GM21825 (cell line): ENCODE results near the gene PLEKHG7.

Experiments used
- ATAC-seq: cut with Tn5 transposase; IDR thresholded peaks from one replicate; pipeline ENCODE4 v1.9.1; 2021; ENCODE audit warnings: mild to moderate bottlenecking, moderate library complexity; ENCODE audit not compliant: unreplicated experiment

PLEKHG7 gene

DNA sequence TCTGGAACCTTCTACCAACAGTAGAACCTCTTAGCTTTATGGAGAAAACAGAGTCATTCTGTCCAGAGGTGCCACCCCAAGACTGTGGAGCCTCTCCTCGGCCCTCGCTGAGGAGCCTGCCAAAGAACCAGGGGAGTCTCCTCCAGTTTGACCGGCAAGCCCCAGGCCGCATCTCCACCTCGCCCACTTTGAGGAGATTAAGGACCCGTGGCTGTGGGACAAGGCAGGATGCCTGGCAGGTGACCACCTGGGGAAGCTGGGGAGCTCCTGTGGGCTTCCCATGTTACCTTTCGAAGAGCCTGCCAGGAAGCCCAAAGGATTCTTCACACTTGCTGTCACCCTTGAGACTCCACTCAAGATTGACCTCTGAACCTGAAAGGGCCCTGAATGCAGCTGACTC lies 3.8 kb downstream of the PLEKHG7 start:
- ATAC-seq, result no peak

GRCh38 chr12:92707926-92708325 lies 5.1 kb downstream of the PLEKHG7 start:
- no peak for ATAC-seq

GRCh38 chr12:92715625-92716024 lies 12.8 kb downstream of the PLEKHG7 start:
- ATAC-seq, result no peak

- no peak for ATAC-seq
These were observed 14.4 kb downstream of the PLEKHG7 start for GRCh38 chr12:92717202-92717601.

- ATAC-seq, result no peak
These were observed 15.7 kb downstream of the PLEKHG7 start for GRCh38 chr12:92718483-92718990.

- no peak for ATAC-seq
These were observed 16.9 kb downstream of the PLEKHG7 start for GRCh38 chr12:92719674-92720073.

DNA sequence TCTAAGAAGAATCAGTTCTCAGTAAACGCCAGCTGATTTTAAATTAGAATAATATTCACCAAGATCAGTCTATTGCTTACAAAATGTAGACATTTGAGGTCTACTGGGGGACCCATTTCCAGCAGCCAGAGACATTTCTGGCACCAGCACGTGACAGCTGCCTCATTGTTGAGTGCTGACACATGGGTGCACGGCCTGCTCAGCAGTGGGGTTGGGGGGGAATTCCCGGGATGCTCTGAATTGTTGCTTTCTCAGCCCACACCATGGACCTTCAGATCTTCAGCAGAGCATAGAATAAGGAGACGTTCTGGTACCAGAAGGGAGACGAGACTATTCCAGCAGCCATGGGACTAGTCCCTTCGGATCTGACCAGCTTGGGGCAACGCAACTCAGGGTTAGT lies 18.3 kb downstream of the PLEKHG7 start:
- no peak for ATAC-seq

GRCh38 chr12:92721656-92722055 lies 18.9 kb downstream of the PLEKHG7 start:
- ATAC-seq, result no peak

DNA sequence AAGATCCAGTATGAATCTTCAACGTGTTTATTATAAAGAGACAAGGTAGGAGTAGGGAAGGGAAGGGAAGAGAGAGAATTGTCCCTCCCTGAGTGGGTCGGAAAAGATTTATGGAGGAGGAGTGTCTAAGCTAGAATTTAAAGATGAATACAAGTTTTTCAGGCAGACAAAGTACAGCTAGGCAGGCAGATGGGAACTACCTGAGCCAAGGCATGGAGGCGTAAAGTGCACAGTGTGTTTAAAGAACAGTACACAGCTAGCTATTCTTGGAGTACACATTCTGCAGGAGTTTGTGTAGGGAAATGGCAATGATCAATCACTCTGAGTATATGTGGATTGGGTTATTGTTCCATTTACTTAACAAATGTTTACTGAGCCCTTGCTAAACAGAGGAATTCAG lies 20.1 kb downstream of the PLEKHG7 start:
- ATAC-seq, result no peak

DNA sequence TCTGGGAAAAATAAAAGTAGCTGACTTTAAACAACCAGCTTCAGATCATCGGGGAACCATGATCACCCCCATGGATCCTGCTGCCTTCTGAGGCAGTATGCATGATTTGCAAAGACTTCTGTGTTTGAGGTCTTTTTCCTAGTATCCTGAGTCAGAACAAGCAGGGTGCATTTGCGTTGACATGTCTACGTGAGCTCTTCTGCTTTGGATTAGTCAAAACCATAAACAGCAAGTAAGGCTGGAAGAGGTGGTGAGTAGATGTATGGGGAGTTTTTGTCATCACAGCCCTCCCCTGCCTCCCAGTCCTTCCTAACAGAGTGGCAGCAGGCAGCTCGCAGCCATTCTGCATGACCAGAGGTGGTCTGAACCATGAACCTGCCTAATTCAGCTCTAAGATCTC lies 24.1 kb downstream of the PLEKHG7 start:
- ATAC-seq, result no peak

- ATAC-seq, result no peak
These were observed 27.1 kb downstream of the PLEKHG7 start for GRCh38 chr12:92729773-92730305.

GRCh38 chr12:92730758-92731157 lies 28.0 kb downstream of the PLEKHG7 start:
- ATAC-seq, result no peak

GRCh38 chr12:92732216-92732615 lies 29.4 kb downstream of the PLEKHG7 start:
- ATAC-seq, result no peak

DNA sequence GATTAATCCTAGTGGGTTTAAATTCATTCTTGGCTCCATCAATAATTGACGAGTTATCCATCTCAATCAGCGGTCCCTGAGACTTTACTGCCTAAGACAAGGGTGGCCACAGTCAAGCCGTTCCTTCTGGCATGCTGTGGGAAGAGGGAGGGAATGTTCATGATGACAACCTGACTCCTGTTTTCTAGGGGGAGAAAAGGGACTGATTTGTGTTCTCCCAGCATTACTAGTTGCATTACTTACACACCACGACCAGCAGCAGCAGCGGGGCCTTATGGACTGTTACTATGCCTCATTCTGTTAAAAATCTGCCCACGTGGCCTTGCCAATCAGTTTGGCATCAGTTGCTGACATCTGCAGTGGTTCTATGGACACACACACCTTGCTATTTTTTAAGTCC lies 29.9 kb downstream of the PLEKHG7 start:
- ATAC-seq, result no peak

DNA sequence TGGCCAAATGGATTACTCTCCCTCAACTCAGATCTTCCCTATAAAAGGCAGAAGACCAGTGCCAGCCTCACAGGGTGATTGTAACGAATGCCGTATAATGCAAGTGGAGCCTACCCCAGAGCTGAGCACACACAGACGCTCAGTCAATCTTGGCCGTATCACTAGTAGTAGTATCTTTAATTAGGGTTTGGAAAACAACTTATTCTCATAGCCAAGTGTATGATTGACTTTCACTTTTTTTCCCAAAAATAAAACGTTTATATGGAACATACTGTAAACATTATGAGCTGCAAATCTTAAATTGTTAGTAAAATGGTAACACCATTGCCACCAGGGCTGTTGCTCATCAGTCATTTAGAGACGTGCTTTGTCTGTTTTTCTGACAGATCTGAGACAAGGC lies 30.4 kb downstream of the PLEKHG7 start:
- ATAC-seq, result no peak

- no peak for ATAC-seq
These were observed 30.9 kb downstream of the PLEKHG7 start for GRCh38 chr12:92733661-92734060.

DNA sequence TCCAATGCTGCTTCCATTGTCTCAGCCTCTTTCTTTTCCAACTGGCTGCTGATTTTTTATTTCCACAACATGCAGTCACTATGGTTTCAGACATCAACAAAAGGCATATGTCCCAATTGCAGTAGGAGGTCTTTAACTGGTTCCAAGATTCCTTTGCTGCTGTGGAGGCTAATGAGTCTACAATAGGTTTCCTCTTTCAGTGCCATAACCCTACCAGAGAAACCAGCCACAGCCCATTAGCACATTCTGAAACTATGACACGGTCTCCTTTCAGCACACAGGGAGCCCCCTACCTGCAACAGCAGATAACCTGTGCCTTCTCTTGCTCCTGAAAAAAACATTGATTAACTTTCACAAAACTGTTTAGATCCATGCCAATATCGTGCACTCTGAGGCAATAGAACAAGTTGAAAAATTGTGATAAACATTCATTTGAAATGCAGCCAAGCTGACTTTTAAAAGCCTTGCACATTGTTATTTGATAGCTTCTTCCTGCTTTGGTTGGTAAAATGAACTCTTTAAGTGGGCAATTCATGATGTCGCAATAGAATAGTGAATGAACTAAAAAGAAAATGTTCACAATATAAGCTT lies 32.4 kb downstream of the PLEKHG7 start:
- no peak for ATAC-seq

GRCh38 chr12:92736605-92737004 lies 33.8 kb downstream of the PLEKHG7 start:
- ATAC-seq, result no peak

- ATAC-seq, result no peak
These were observed 35.4 kb downstream of the PLEKHG7 start for GRCh38 chr12:92737855-92738850.

DNA sequence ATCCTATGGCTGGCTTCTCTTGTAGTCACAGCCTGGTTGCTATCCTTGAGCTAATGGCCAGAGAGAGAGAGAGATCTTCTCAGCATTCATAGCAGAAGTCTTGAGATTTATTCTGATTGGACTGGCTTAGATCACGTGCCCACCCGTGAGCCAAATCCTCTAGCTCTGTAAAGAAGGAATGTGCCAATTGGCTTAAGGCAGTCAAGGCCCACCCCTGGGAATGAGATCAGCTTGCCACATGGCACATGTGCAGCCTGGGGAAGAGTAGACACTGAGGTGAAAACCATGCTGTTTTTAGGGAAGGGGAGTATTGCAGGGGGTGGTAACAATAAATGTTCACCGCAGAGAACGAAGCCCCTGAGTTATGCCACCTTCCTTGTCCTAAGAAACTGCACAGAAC lies 36.3 kb downstream of the PLEKHG7 start:
- ATAC-seq, result no peak

DNA sequence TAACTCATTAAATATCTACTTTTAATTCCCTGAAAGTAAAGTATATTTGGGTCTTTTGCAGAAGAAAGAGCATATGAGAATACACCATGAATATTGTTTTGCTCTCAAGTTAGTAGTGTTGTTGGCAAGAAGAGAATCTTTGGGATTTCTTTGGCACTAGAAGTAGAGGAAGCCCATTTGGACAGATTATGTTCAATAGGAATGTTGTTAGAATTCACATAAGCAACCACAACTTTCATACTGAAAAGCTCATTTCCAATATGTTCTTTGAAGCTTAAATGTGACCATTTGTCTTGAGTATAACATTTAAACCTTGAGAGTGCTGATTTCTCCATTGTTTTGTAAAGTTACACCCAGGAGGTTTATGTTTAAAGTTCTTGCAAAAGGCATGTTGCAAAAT lies 37.6 kb downstream of the PLEKHG7 start:
- no peak for ATAC-seq

- no peak for ATAC-seq
These were observed 40.2 kb downstream of the PLEKHG7 start for GRCh38 chr12:92743026-92743425.
